Colonic mucosa (tissue), 4 donors: ENCODE results near the gene RHOT2. TPM values are rescaled to one million over a fixed set of nuclear protein-coding genes. Genes with fewer than 3 reads are reported as not detected.
A peak's percentile ranks its signal among the peaks of the same experiment; 100 is the strongest.

Experiments used
- DNase-seq: peaks from one replicate; pipeline ENCODE4 v3.0.0-alpha.2; 2020
- H3K27ac ChIP-seq: fragments of 200-600 bp; one replicate; pipeline ENCODE4 v1.8.0; 2021
- H3K27me3 ChIP-seq: fragments of 200-600 bp; one replicate; pipeline ENCODE4 v1.8.0; 2021
- H3K36me3 ChIP-seq: fragments of 200-600 bp; one replicate; pipeline ENCODE4 v1.8.0; 2021
- H3K4me1 ChIP-seq: fragments of 200-600 bp; one replicate; pipeline ENCODE4 v1.8.0; 2021; ENCODE audit warnings: mild to moderate bottlenecking
- H3K4me3 ChIP-seq: fragments of 200-600 bp; one replicate; pipeline ENCODE4 v1.8.0; 2021
- H3K9ac ChIP-seq, 2 donors: one replicate each; pipeline ENCODE4 v1.7.0; 2013; ENCODE audit warnings: control low read depth in 2 of 2, low read depth in 2 of 2, low read length in 2 of 2
- H3K9me3 ChIP-seq: fragments of 200-600 bp; one replicate; pipeline ENCODE4 v1.8.0; 2021
- intact Hi-C: fragments of 100-400 bp; cut with DNase I; formaldehyde crosslinking; loops from one replicate; pipeline ENCODE4 v1.14.1; 2022
- total RNA-seq, 2 donors: library from RNA; stranded (reverse); fragmentation: NEBNext Ultra II Directional in 1 of 2; extraction: Animal tissue kit (Norgen Biotek cat#: 25700) in 1 of 2; gene quantifications; one replicate each; pipeline ENCODE4 v1.2.1, GENCODE V29; 2021
- TF ChIP-seq, protein P1 (sequence below): fragments of 200-600 bp; IDR thresholded peaks from one replicate; pipeline ENCODE4 v1.8.0; 2022; ENCODE audit warnings: antibody characterized with exemption, mild to moderate bottlenecking
- donor health status: healthy.
- donor health status: DM: no; HTN: no; CAD: no.
- donor health status: DM: no; HTN: no; CAD: no.

RHOT2 gene
- total RNA-seq, 2 donors from 2014 or later: 112 to 182 TPM

DNA sequence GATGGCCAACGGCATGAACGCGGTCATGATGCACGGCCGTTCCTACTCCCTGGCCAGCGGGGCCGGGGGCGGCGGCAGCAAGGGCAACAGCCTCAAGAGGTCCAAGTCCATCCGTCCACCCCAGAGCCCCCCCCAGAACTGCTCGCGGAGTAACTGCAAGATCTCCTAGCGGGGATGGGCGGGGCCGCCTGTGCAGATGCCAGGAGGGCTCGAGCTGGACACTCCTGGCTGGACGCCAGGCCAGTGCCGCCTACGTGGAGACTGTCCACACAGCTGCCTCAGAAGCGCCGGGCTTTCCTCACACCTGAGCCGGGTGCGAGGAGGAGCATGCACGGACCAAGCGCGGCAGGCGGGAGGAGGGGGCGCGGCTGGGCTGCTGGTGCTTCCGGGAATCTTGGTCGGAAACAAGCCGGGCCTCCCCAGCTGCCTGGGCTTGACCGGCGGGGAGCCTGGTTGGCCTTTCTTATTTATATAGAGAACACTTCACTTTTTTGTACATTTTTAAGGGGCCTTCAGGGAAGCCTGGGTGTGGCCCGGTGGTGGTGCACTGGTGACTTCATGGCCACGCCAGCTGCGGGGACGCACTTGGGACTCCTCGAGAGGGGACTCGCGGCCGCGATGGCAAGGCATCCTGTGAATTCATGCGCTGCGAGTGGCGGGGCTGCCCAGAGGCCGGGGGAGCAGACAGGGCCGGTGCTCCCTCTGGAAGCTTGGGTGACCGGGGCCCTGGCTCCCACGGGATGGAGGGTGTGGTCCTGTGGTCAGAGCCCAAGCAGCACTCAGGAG is 40.3 kb upstream of the RHOT2 start:
- Histone ChIP-seq H3K9ac (no peak overlapping the region), H3K27me3 (no peaks in the 10 kb centered on the region), H3K36me3 (peaks cover 5% of the 10 kb centered on the region), H3K27ac (no peak overlapping the region), H3K4me1 (peaks cover 6% of the 10 kb centered on the region), H3K4me3 (no peak overlapping the region), H3K9me3 (no peaks in the 10 kb centered on the region)
- intact Hi-C loops: no loop called here
- peak; percentile 37 for DNase-seq
- TF ChIP-seq, protein P1, sequence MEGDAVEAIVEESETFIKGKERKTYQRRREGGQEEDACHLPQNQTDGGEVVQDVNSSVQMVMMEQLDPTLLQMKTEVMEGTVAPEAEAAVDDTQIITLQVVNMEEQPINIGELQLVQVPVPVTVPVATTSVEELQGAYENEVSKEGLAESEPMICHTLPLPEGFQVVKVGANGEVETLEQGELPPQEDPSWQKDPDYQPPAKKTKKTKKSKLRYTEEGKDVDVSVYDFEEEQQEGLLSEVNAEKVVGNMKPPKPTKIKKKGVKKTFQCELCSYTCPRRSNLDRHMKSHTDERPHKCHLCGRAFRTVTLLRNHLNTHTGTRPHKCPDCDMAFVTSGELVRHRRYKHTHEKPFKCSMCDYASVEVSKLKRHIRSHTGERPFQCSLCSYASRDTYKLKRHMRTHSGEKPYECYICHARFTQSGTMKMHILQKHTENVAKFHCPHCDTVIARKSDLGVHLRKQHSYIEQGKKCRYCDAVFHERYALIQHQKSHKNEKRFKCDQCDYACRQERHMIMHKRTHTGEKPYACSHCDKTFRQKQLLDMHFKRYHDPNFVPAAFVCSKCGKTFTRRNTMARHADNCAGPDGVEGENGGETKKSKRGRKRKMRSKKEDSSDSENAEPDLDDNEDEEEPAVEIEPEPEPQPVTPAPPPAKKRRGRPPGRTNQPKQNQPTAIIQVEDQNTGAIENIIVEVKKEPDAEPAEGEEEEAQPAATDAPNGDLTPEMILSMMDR: no peak

DNA sequence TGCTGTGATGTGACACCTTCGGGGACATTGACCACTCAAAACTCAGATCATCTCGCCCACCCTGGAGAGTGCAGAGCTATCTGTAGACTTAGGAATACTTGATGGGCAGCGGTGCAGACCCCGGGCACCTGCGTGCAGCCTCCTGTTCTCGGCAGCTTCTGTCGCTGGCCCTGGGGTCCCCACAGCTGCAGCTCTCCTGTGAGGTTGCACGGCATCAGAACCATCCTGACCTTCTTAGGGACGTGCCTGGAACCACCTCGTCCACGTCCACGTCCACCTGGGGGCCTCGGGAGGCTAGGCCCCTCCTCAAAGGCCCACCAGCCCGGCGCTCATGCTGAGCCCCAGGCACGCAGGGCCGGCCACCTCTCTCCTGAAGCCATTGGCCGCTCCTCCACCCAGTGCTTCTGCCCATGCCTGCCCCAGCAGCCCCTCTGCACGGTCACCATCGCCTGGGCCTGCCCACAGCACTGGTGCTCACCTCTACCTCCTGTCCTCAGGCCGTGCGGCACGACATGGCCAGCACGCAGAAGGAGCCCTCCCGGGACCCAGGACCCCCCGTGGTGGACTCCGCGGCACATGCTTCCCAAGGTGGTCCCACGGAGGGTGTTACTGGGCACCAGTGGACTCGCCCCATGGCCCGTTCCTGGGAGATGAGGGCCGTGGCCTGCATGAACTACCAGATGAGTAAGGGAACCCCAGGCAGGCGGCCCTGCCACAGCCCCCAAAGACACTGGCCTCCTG is 39.4 kb upstream of the RHOT2 start:
- H3K27ac ChIP-seq: no peak overlapping the region
- intact Hi-C loops: no loop called here
- no peak overlapping the region for H3K4me3 ChIP-seq
- no peaks in the 10 kb centered on the region for H3K9me3 ChIP-seq
- no peaks in the 10 kb centered on the region for H3K27me3 ChIP-seq
- DNase-seq: no peak
- peaks cover 5% of the 10 kb centered on the region for H3K36me3 ChIP-seq
- H3K4me1 ChIP-seq: peaks cover 6% of the 10 kb centered on the region
- H3K9ac ChIP-seq: no peak overlapping the region
- TF ChIP-seq, protein P1: no peak

DNA sequence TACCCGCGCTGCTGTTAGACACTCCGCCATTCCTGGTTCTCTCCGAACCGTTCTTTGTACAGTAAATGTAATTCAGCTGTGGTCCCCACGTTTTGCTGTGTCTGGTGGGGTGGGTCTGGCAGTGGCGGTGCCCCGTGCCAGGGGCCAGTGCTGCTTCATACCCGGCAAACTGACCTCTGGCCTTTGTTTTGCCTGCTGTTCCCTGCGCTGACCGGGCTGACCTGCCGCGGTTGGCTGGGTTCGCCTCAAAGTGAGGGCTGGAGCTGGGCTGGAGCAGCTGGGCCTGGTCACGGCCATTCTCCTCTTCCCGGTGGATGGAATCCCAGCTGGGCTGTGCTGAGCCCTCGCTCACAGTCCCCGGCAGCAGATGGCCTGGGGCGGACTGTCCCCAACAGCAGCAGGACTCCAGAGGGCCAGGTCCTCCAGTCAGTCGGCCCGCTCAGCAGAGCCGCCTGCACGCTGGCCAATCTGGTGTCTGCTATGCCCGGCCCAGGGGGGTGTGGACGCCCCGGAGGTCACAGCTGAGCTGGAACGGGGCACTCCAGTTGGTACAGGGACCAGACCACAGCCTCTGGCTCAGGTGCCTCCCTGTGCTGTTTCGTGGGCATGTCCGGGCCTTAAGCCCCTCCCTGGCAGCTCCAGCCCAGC is 38.6 kb upstream of the RHOT2 start:
- H3K4me3 ChIP-seq: no peak overlapping the region
- peaks cover 6% of the 10 kb centered on the region for H3K4me1 ChIP-seq
- H3K27me3 ChIP-seq: no peaks in the 10 kb centered on the region
- no peak overlapping the region for H3K9ac ChIP-seq
- DNase-seq: peak; percentile 18
- H3K27ac ChIP-seq: no peak overlapping the region
- intact Hi-C loops: no loop called here
- H3K9me3 ChIP-seq: no peaks in the 10 kb centered on the region
- H3K36me3 ChIP-seq: peaks cover 5% of the 10 kb centered on the region
- TF ChIP-seq, protein P1: no peak

DNA sequence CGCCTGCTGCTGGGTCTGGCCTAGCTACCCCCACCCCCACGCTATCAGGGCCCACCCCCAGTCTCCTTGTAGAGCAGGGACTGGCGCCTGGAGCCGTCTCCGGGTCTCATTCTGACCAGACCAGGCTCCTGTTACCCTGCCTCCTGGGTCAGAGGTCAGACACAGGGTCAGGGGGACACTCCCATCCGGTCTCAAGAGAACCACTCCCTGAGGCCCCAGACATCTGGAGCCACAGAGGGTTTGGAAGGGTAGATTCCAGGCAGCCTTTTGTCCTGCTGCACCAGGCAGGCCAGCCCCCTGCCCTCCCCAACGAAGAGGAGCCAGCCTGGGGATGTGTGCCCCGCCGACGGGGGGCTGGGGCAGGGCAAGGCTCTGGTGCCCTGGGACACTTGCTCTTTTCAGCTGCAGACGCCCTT is 38.1 kb upstream of the RHOT2 start:
- Histone ChIP-seq H3K4me1 (peaks cover 6% of the 10 kb centered on the region), H3K27ac (no peak overlapping the region), H3K4me3 (no peak overlapping the region), H3K36me3 (peaks cover 5% of the 10 kb centered on the region), H3K9me3 (no peaks in the 10 kb centered on the region), H3K9ac (no peak overlapping the region), H3K27me3 (no peaks in the 10 kb centered on the region)
- TF ChIP-seq, protein P1: no peak
- DNase-seq: no peak
- intact Hi-C loops: no loop called here

DNA sequence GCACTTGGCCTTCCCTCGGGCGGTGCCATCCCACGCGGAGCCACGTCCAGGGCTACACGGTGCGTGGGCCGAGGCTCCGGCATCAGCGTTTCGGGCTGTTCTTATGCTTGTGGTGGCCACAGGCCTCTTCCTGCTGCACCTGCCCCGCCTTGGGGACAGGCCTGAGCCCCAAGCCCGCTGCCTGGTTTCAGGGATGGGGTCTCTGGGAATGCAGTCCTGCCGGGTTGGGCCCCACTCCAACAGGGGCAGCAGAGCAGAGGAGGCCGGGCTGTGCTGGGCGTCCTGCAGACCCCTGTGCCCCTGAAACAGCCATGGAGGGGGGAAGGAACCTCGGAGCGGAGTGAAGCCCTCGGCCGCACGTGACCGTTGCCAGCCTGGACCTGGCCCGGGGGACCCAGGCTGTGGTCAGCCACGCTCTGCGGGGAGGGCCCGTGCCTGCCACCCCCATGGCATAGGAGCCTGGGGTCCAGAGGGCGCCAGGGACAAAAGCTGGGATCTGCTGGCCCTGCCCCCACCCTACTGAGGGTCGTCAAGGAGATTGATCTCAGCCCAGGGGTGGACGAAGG is 37.6 kb upstream of the RHOT2 start:
- Histone ChIP-seq H3K36me3 (peaks cover 5% of the 10 kb centered on the region), H3K27me3 (no peaks in the 10 kb centered on the region), H3K4me1 (peaks cover 11% of the 10 kb centered on the region), H3K27ac (no peak overlapping the region), H3K4me3 (no peak overlapping the region), H3K9ac (no peak overlapping the region), H3K9me3 (no peaks in the 10 kb centered on the region)
- DNase-seq: no peak
- TF ChIP-seq, protein P1: no peak
- intact Hi-C loops: no loop called here
